H1 (cell line): Measurements from ENCODE around the gene PGPEP1.

Source experiments
- CBX8 ChIP-seq: fragments of 300-800, 300-1000 bp; sonication (generic); IDR thresholded peaks from 2 replicates; pipeline ENCODE4 v1.7.1; 2016; ENCODE audit warnings: low read depth, low read length, borderline replicate concordance
- CEBPB ChIP-seq: IDR thresholded peaks from 2 replicates; pipeline ENCODE4 v1.6.1; 2012; ENCODE audit warnings: low read depth, low read length
- CTCF ChIP-seq, 3 experiments: IDR thresholded peaks; 1 replicate in 2 of 3; 2 replicates in 1 of 3; pipeline versions ENCODE4 v1.5.1 to v1.6.1; 2011; ENCODE audit warnings: low read length in 3 of 3, mild to moderate bottlenecking in 3 of 3, inconsistent platforms in 2 of 3, low read depth in 1 of 3, moderate library complexity in 1 of 3; ENCODE audit not compliant: insufficient read depth in 1 of 3; ENCODE audit errors: control extremely low read depth in 1 of 3
- EZH2 ChIP-seq: fragments of 200-600 bp; sonication (generic); IDR thresholded peaks from 2 replicates; pipeline ENCODE4 v1.7.1; 2012; ENCODE audit warnings: low read depth, mild to moderate bottlenecking, moderate library complexity, low read length, inconsistent platforms; ENCODE audit not compliant: severe bottlenecking
- GABPA ChIP-seq: IDR thresholded peaks from 2 replicates; pipeline ENCODE4 v1.6.1; 2011; ENCODE audit warnings: mild to moderate bottlenecking, low read length, moderate library complexity, borderline replicate concordance; ENCODE audit not compliant: insufficient read depth
- POLR2A ChIP-seq, 2 experiments: IDR thresholded peaks; 1 replicate in 1 of 2; 2 replicates in 1 of 2; pipeline ENCODE4 v1.6.1; 2011; ENCODE audit warnings: low read depth in 2 of 2, low read length in 2 of 2, mild to moderate bottlenecking in 2 of 2; ENCODE audit errors: control extremely low read depth in 1 of 2
- RAD21 ChIP-seq, 2 experiments: IDR thresholded peaks in 1 of 2; conservative IDR thresholded peaks in 1 of 2; 2 replicates each; pipeline ENCODE4 v1.6.1; 2011; ENCODE audit warnings: low read depth in 2 of 2, low read length in 2 of 2, improper control_type of control experiment in 1 of 2, inconsistent platforms in 1 of 2, mild to moderate bottlenecking in 1 of 2, moderate library complexity in 1 of 2
- RNF2 ChIP-seq: fragments of 200-900, 300-1000 bp; sonication (generic); IDR thresholded peaks from 2 replicates; pipeline ENCODE4 v1.7.1; 2016; ENCODE audit warnings: borderline replicate concordance, low read depth, mild to moderate bottlenecking, antibody characterized with exemption, low read length; ENCODE audit not compliant: poor library complexity, severe bottlenecking; ENCODE audit errors: missing control alignments
- SIX5 ChIP-seq: IDR thresholded peaks from 2 replicates; pipeline ENCODE4 v1.6.1; 2011; ENCODE audit warnings: mild to moderate bottlenecking, low read depth, low read length
- TAF1 ChIP-seq: IDR thresholded peaks from 2 replicates; pipeline ENCODE4 v1.6.1; 2011; ENCODE audit warnings: mild to moderate bottlenecking, low read depth, low read length
- TCF12 ChIP-seq: IDR thresholded peaks from 2 replicates; pipeline ENCODE4 v1.6.1; 2011; ENCODE audit warnings: low read depth, mild to moderate bottlenecking, low read length
- ZNF274 ChIP-seq: IDR thresholded peaks from 2 replicates; pipeline ENCODE4 v1.7.0; 2012; ENCODE audit warnings: low read length, borderline replicate concordance; ENCODE audit errors: extremely low read depth

GRCh38 chr19:18304458-18305310 lies 35.7 kb upstream of the PGPEP1 start:
- TF ChIP-seq CTCF (IDR thresholded peaks at IDR 0.05; ENCODE audit: control extremely low read depth in 1 of 3, insufficient read depth in 1 of 3, low read depth in 1 of 3, low read length in 3 of 3): no peak
- TF ChIP-seq SIX5: no peak
- TF ChIP-seq TCF12: no peak
- TF ChIP-seq RNF2: no peak
- TF ChIP-seq ZNF274: no peak
- TF ChIP-seq CBX8: no peak
- no peak for TF ChIP-seq GABPA
- TF ChIP-seq EZH2: no peak
- no peak for TF ChIP-seq TAF1
- TF ChIP-seq RAD21 (IDR thresholded peaks at IDR 0.05 in 1 of 2, conservative IDR thresholded peaks at IDR 0.05 in 1 of 2; ENCODE audit: low read depth in 2 of 2, low read length in 2 of 2): no peak
- no peak for TF ChIP-seq POLR2A (IDR thresholded peaks at IDR 0.05; ENCODE audit: control extremely low read depth in 1 of 2, low read depth in 2 of 2, low read length in 2 of 2)
- TF ChIP-seq CEBPB: no peak
